Measurements from ENCODE around the gene PITRM1.
A peak's percentile ranks its signal among the peaks of the same experiment; 100 is the strongest.

PITRM1 gene

GRCh38 chr10:3197348-3198003, 24.9 kb upstream of the PITRM1 start:
- Histone ChIP-seq H3K9me3 (replicated peaks in 1 of 2; ENCODE audit: control insufficient read depth in 2 of 2, insufficient read depth in 1 of 2, low read depth in 1 of 2, low read length in 2 of 2) (no peaks in the 10 kb centered on the region), H3K4ac (ENCODE audit: low read length) (no peak overlapping the region), H4K91ac (ENCODE audit: low read depth, low read length, poor library complexity) (no peak overlapping the region), H3K18ac (ENCODE audit: low read length) (no peak overlapping the region), H2BK120ac (ENCODE audit: low read depth, low read length) (no peak overlapping the region), H2AFZ (ENCODE audit: low read length) (peak overlapping the region; percentile 65), H2BK15ac (ENCODE audit: low read length) (peak overlapping the region; percentile 51), H4K8ac (ENCODE audit: low read depth, low read length) (no peak overlapping the region), H3K79me1 (ENCODE audit: low read depth, low read length) (no peaks in the 10 kb centered on the region), H3K27me3 (ENCODE audit: control insufficient read depth in 3 of 3, insufficient read depth in 3 of 3, low read depth in 1 of 3, low read length in 3 of 3) (no peaks in the 10 kb centered on the region), H3K23ac (ENCODE audit: low read depth, low read length, poor library complexity) (no peak overlapping the region), H2BK5ac (ENCODE audit: low read length) (no peak overlapping the region), H3K4me3 (ENCODE audit: low read length in 2 of 2) (no peak overlapping the region), H3K4me1 (ENCODE audit: control insufficient read depth in 2 of 2, insufficient read depth in 1 of 2, low read depth in 1 of 2, low read length in 2 of 2) (peaks cover 8 to 14% of the 10 kb centered on the region in 2 donors), H3K14ac (ENCODE audit: low read length) (no peak overlapping the region), H2BK12ac (ENCODE audit: low read length) (no peak overlapping the region), H3K4me2 (ENCODE audit: insufficient read depth, low read length, poor library complexity, severe bottlenecking) (no peak overlapping the region), H3K36me3 (replicated peaks in 1 of 2; ENCODE audit: control insufficient read depth in 2 of 2, insufficient read depth in 2 of 2, low read length in 2 of 2) (no peaks in the 10 kb centered on the region), H3K27ac (replicated peaks; ENCODE audit: low read length) (no peak overlapping the region), H3K9ac (ENCODE audit: low read depth, low read length, poor library complexity) (no peak overlapping the region), H2AK5ac (ENCODE audit: low read depth, low read length) (no peak overlapping the region)
- peak; percentile 67 for DNase-seq (ENCODE audit: low spot score)
- WGBS, 2 donors (ENCODE audit: extremely low coverage in 2 of 2, insufficient read length in 2 of 2, insufficient replicate concordance in 1 of 2) = no CpG with 5 or more reads among the region's 27 CpGs

DNA sequence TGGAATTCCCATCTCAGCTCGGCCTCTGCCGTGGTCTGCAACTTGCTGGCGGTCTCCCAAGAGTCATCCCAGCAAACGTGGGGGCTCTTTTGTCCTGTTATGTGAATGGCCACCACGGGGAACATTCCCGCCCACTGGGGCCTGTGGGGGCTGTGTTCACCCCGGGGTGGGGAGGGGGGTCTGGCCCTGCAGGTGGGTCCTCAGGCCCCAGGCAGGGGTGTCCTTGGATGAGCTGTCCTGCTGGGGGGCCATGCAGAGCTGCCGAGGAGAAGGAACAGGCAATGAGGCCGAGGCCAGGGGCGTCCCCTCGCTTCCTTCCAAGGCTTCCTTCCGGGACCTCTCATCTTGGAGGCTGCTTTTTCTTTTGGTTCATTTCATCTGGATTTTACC, 24.4 kb upstream of the PITRM1 start:
- no peak overlapping the region for H3K9ac ChIP-seq (ENCODE audit: low read depth, low read length, poor library complexity)

DNA sequence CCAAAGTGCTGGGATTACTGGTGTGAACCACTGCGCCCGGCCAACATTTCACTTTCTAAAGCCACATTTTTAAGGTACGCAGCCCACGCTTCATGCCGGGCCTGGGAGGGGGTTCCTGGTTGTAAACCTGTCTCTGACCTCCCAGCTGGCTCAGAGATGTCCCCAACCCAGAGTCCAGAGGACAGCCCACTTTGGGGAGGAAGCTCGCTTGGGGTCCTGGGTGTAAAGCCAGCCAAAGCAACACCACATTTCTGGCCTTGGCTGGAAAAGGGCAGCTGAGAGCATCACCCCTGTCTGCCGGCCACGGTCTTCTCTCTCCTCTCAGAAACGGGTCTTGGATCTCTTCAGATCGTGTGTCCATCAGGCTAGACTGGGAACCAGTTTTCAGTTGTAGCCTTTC, 23.9 kb upstream of the PITRM1 start:
- Histone ChIP-seq H3K9ac (ENCODE audit: low read depth, low read length, poor library complexity) (no peak overlapping the region), H3K27ac (replicated peaks; ENCODE audit: low read length) (no peak overlapping the region), H3K14ac (ENCODE audit: low read length) (no peak overlapping the region), H3K4me2 (ENCODE audit: insufficient read depth, low read length, poor library complexity, severe bottlenecking) (no peak overlapping the region), H2AK5ac (ENCODE audit: low read depth, low read length) (no peak overlapping the region), H2BK12ac (ENCODE audit: low read length) (no peak overlapping the region), H3K4ac (ENCODE audit: low read length) (no peak overlapping the region), H2BK5ac (ENCODE audit: low read length) (no peak overlapping the region), H2AFZ (ENCODE audit: low read length) (peak overlapping the region; percentile 65), H2BK15ac (ENCODE audit: low read length) (no peak overlapping the region), H3K27me3 (ENCODE audit: control insufficient read depth in 3 of 3, insufficient read depth in 3 of 3, low read depth in 1 of 3, low read length in 3 of 3) (no peaks in the 10 kb centered on the region), H3K9me3 (replicated peaks in 1 of 2; ENCODE audit: control insufficient read depth in 2 of 2, insufficient read depth in 1 of 2, low read depth in 1 of 2, low read length in 2 of 2) (no peaks in the 10 kb centered on the region), H2BK120ac (ENCODE audit: low read depth, low read length) (no peak overlapping the region), H3K36me3 (replicated peaks in 1 of 2; ENCODE audit: control insufficient read depth in 2 of 2, insufficient read depth in 2 of 2, low read length in 2 of 2) (no peaks in the 10 kb centered on the region), H3K23ac (ENCODE audit: low read depth, low read length, poor library complexity) (no peak overlapping the region), H4K8ac (ENCODE audit: low read depth, low read length) (no peak overlapping the region), H3K4me1 (ENCODE audit: control insufficient read depth in 2 of 2, insufficient read depth in 1 of 2, low read depth in 1 of 2, low read length in 2 of 2) (peaks cover 7 to 11% of the 10 kb centered on the region in 2 donors), H3K18ac (ENCODE audit: low read length) (peak overlapping the region; percentile 5), H3K4me3 (ENCODE audit: low read length in 2 of 2) (no peak overlapping the region), H3K79me1 (ENCODE audit: low read depth, low read length) (no peaks in the 10 kb centered on the region), H4K91ac (ENCODE audit: low read depth, low read length, poor library complexity) (no peak overlapping the region)
- no peak for DNase-seq (ENCODE audit: low spot score)
- WGBS, 2 donors (ENCODE audit: extremely low coverage in 2 of 2, insufficient read length in 2 of 2, insufficient replicate concordance in 1 of 2) = no CpG with 5 or more reads among the region's 10 CpGs

More for the DNA sequence above, 24.4 kb upstream of the PITRM1 start:
- no peaks in the 10 kb centered on the region for H3K79me1 ChIP-seq (ENCODE audit: low read depth, low read length)
- H2BK120ac ChIP-seq (ENCODE audit: low read depth, low read length) = no peak overlapping the region
- H2AK5ac ChIP-seq (ENCODE audit: low read depth, low read length) = no peak overlapping the region
- no peak overlapping the region for H3K27ac ChIP-seq (replicated peaks; ENCODE audit: low read length)
- H3K18ac ChIP-seq (ENCODE audit: low read length) = peak overlapping the region; percentile 93
- peak overlapping the region; percentile 65 for H2AFZ ChIP-seq (ENCODE audit: low read length)
- no peaks in the 10 kb centered on the region for H3K36me3 ChIP-seq (replicated peaks in 1 of 2; ENCODE audit: control insufficient read depth in 2 of 2, insufficient read depth in 2 of 2, low read length in 2 of 2)
- no peaks in the 10 kb centered on the region for H3K27me3 ChIP-seq (ENCODE audit: control insufficient read depth in 3 of 3, insufficient read depth in 3 of 3, low read depth in 1 of 3, low read length in 3 of 3)
- H3K14ac ChIP-seq (ENCODE audit: low read length) = peak overlapping the region; percentile 17
- no CpG with 5 or more reads among the region's 12 CpGs for WGBS, 2 donors (ENCODE audit: extremely low coverage in 2 of 2, insufficient read length in 2 of 2, insufficient replicate concordance in 1 of 2)
- H3K9me3 ChIP-seq (replicated peaks in 1 of 2; ENCODE audit: control insufficient read depth in 2 of 2, insufficient read depth in 1 of 2, low read depth in 1 of 2, low read length in 2 of 2) = no peaks in the 10 kb centered on the region
- no peak overlapping the region for H3K4me2 ChIP-seq (ENCODE audit: insufficient read depth, low read length, poor library complexity, severe bottlenecking)
- no peak for DNase-seq (ENCODE audit: low spot score)
- no peak overlapping the region for H3K23ac ChIP-seq (ENCODE audit: low read depth, low read length, poor library complexity)
- peak overlapping the region; percentile 42 for H2BK5ac ChIP-seq (ENCODE audit: low read length)
- no peak overlapping the region for H4K91ac ChIP-seq (ENCODE audit: low read depth, low read length, poor library complexity)
- no peak overlapping the region for H3K4me3 ChIP-seq (ENCODE audit: low read length in 2 of 2)
- no peak overlapping the region for H3K4ac ChIP-seq (ENCODE audit: low read length)
- H4K8ac ChIP-seq (ENCODE audit: low read depth, low read length) = no peak overlapping the region
- peak overlapping the region; percentile 51 for H2BK15ac ChIP-seq (ENCODE audit: low read length)
- H2BK12ac ChIP-seq (ENCODE audit: low read length) = no peak overlapping the region
- H3K4me1 ChIP-seq (ENCODE audit: control insufficient read depth in 2 of 2, insufficient read depth in 1 of 2, low read depth in 1 of 2, low read length in 2 of 2) = peaks cover 8 to 14% of the 10 kb centered on the region in 2 donors

DNA sequence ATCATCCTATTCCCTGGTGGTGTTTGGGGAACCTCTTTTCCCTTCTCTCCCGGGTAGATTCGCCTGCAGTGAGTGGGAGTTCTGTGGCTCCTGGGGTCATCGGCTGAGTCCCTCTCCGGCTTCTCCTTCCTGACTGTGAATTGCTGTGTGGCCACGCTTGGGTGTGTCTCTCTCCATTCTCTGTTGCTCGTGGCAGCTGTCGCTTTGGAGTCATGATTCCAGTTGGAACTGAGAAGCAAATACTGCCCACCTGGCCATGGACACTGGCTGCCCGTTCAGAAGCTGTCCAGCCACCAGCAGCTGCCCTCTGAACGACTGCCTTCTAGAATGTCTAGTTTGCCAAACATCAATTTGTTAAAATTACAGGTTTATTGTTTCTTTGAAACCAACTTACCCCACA, 23.1 kb upstream of the PITRM1 start:
- no peak overlapping the region for H2BK120ac ChIP-seq (ENCODE audit: low read depth, low read length)
- H3K4me1 ChIP-seq (ENCODE audit: control insufficient read depth in 2 of 2, insufficient read depth in 1 of 2, low read depth in 1 of 2, low read length in 2 of 2) = peaks cover 6 to 7% of the 10 kb centered on the region in 2 donors
- H3K27me3 ChIP-seq (ENCODE audit: control insufficient read depth in 3 of 3, insufficient read depth in 3 of 3, low read depth in 1 of 3, low read length in 3 of 3) = no peaks in the 10 kb centered on the region
- no peaks in the 10 kb centered on the region for H3K9me3 ChIP-seq (replicated peaks in 1 of 2; ENCODE audit: control insufficient read depth in 2 of 2, insufficient read depth in 1 of 2, low read depth in 1 of 2, low read length in 2 of 2)
- H3K18ac ChIP-seq (ENCODE audit: low read length) = no peak overlapping the region
- WGBS, 2 donors (ENCODE audit: extremely low coverage in 2 of 2, insufficient read length in 2 of 2, insufficient replicate concordance in 1 of 2) = no CpG with 5 or more reads among the region's 9 CpGs
- H3K4me3 ChIP-seq (ENCODE audit: low read length in 2 of 2) = no peak overlapping the region
- H3K36me3 ChIP-seq (replicated peaks in 1 of 2; ENCODE audit: control insufficient read depth in 2 of 2, insufficient read depth in 2 of 2, low read length in 2 of 2) = no peaks in the 10 kb centered on the region
- H3K23ac ChIP-seq (ENCODE audit: low read depth, low read length, poor library complexity) = no peak overlapping the region
- no peak overlapping the region for H4K91ac ChIP-seq (ENCODE audit: low read depth, low read length, poor library complexity)
- no peak overlapping the region for H2AFZ ChIP-seq (ENCODE audit: low read length)
- no peak overlapping the region for H4K8ac ChIP-seq (ENCODE audit: low read depth, low read length)
- no peak for DNase-seq (ENCODE audit: low spot score)
- H2BK5ac ChIP-seq (ENCODE audit: low read length) = no peak overlapping the region
- no peak overlapping the region for H3K9ac ChIP-seq (ENCODE audit: low read depth, low read length, poor library complexity)
- H2AK5ac ChIP-seq (ENCODE audit: low read depth, low read length) = no peak overlapping the region
- H2BK15ac ChIP-seq (ENCODE audit: low read length) = no peak overlapping the region
- H2BK12ac ChIP-seq (ENCODE audit: low read length) = no peak overlapping the region
- no peak overlapping the region for H3K14ac ChIP-seq (ENCODE audit: low read length)
- H3K79me1 ChIP-seq (ENCODE audit: low read depth, low read length) = no peaks in the 10 kb centered on the region
- H3K4ac ChIP-seq (ENCODE audit: low read length) = no peak overlapping the region
- no peak overlapping the region for H3K27ac ChIP-seq (replicated peaks; ENCODE audit: low read length)
- no peak overlapping the region for H3K4me2 ChIP-seq (ENCODE audit: insufficient read depth, low read length, poor library complexity, severe bottlenecking)

Measured in neuronal stem cell (in vitro differentiated cells).